Thymus (tissue), 11 donors: ENCODE measurements around the gene BICDL1. TPM values are rescaled to one million over a fixed set of nuclear protein-coding genes. Genes with fewer than 3 reads are reported as not detected.
A peak's percentile ranks its signal among the peaks of the same experiment; 100 is the strongest.

Source experiments
- DNase-seq, 9 donors: peaks; one replicate each; pipeline ENCODE4 v3.0.0-alpha.2; 2013; ENCODE audit warnings: low spot score in 9 of 9, low read depth in 6 of 9, missing footprints in 1 of 9
- H3K27ac ChIP-seq, 2 donors: one replicate each; pipeline ENCODE4 v1.5.1; 2013; ENCODE audit warnings: control low read depth in 1 of 2, low read depth in 1 of 2, low read length in 1 of 2, mild to moderate bottlenecking in 1 of 2, moderate library complexity in 1 of 2
- H3K27me3 ChIP-seq, 2 donors: one replicate each; pipeline ENCODE4 v1.5.1; 2013; ENCODE audit warnings: low read length in 1 of 2; ENCODE audit not compliant: control insufficient read depth in 2 of 2, insufficient read depth in 1 of 2
- H3K36me3 ChIP-seq, 2 donors: one replicate each; pipeline ENCODE4 v1.5.1; 2013; ENCODE audit warnings: low read length in 1 of 2, mild to moderate bottlenecking in 1 of 2, moderate library complexity in 1 of 2; ENCODE audit not compliant: control insufficient read depth in 2 of 2, insufficient read depth in 2 of 2
- H3K4me1 ChIP-seq, 2 donors: one replicate each; pipeline ENCODE4 v1.5.1; 2013; ENCODE audit warnings: low read length in 2 of 2; ENCODE audit not compliant: control insufficient read depth in 2 of 2, insufficient read depth in 2 of 2
- H3K4me3 ChIP-seq, 2 donors: one replicate each; pipeline ENCODE4 v1.5.1; 2013; ENCODE audit warnings: low read length in 2 of 2, control low read depth in 1 of 2, mild to moderate bottlenecking in 1 of 2
- H3K9me3 ChIP-seq, 2 donors: one replicate each; pipeline ENCODE4 v1.5.1; 2013; ENCODE audit warnings: low read length in 1 of 2, mild to moderate bottlenecking in 1 of 2; ENCODE audit not compliant: control insufficient read depth in 2 of 2, insufficient read depth in 1 of 2
- WGBS: extraction: QIAGEN DNeasy Blood & Tissue Kit; methylation state at CpG from one replicate; pipeline ENCODE4 v1.1.7; 2013; 5-methylcytosine and 5-hydroxymethylcytosine counted together
- polyA plus RNA-seq: library from polyadenylated mRNA; stranded (reverse); fragments of 200-250 nt; gene quantifications from one replicate; pipeline ENCODE4 v1.2.3, GENCODE V29; 2013
- total RNA-seq: library from RNA; stranded (reverse); fragments of 120-200 nt; gene quantifications from one replicate; pipeline ENCODE4 v1.2.4, GENCODE V29; 2013
- donor health status: healthy.

Gene BICDL1
- total and polyA plus RNA-seq, 2 donors = 18.7 to 67.6 TPM

DNA sequence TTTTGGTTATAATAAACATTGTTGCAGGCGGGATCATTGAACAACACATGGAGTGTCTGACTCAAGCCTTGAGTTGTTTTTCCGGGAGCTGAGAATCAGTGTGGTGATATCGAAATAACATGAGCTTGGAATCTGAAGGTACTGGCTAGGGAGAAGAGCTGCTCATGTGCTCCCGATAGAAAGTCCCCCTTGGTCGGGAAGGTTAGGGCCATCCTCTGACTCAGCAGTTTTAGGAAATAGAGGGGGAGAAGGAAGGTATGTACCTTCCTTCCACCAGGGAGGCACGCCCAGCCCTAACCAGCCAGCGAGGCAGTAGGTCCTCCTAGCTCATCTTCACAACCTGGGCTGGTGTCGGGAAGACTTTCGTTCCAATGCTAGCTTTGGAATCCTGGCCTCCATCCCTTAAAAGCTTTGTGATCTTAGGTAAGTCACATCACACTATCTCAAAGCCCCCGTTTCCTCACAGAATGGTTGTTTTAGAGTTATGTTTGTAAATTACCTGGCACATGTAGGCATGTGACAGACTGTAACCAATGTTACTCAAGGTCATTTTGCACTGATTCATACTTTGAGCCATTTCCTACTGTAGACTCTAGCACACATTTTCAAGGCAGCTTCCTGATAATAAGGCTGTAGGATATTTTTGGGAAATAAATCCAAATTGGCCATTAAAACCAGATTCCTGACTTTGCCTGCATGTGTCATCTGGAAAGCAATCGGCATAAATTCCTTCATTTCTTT, 129.5 kb downstream of the BICDL1 start:
- no peak overlapping the region for H3K4me3 ChIP-seq

DNA sequence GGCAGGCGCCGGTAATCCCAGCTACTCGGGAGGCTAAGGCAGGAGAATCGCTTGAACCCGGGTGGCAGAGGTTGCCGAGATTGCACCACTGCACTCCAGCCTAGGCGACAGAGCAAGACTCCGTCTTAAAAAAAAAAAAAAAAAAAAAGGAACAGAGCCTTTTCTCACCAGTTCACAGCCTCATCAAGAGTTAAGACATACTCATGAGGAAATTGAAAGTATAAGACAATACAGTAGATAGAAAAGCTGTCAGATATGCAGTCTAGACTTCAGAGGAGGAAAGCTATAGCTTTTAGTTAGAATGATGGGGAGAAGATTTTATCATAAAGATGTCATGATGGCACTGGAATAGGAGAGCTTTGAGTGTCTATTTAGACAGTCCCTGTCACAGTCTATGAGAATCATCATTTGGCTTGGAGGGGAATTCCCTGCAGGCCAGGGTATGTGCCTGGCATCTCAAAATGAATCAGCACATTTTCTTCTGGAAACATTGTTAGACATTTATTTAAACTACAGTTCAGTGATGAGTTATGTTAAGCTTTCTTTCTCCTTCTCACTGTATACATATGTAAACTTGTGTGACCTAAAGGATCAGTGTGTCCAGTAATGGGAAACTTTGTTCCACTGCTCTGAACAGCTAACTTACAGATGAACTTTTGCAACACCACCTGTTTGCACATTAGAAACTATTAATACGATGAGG, 130.4 kb downstream of the BICDL1 start:
- Histone ChIP-seq H3K4me1 (peaks cover 26 to 31% of the 10 kb centered on the region in 2 donors), H3K9me3 (no peaks in the 10 kb centered on the region), H3K4me3 (no peak overlapping the region), H3K27me3 (no peaks in the 10 kb centered on the region), H3K27ac (no peak overlapping the region), H3K36me3 (peaks cover 0 to 5% of the 10 kb centered on the region in 2 donors)
- DNase-seq = no peak
- 92% methylated on average over 9 of the region's 9 CpGs for WGBS

More for the DNA sequence above, 129.5 kb downstream of the BICDL1 start:
- WGBS = 92% methylated on average over 11 of the region's 11 CpGs
- no peaks in the 10 kb centered on the region for H3K27me3 ChIP-seq
- no peaks in the 10 kb centered on the region for H3K9me3 ChIP-seq
- H3K36me3 ChIP-seq = peaks cover 0 to 13% of the 10 kb centered on the region in 2 donors
- peaks cover 26 to 30% of the 10 kb centered on the region in 2 donors for H3K4me1 ChIP-seq
- peak overlapping the region in 1 of 2 donors; percentile 73 for H3K27ac ChIP-seq
- DNase-seq = no peak

DNA sequence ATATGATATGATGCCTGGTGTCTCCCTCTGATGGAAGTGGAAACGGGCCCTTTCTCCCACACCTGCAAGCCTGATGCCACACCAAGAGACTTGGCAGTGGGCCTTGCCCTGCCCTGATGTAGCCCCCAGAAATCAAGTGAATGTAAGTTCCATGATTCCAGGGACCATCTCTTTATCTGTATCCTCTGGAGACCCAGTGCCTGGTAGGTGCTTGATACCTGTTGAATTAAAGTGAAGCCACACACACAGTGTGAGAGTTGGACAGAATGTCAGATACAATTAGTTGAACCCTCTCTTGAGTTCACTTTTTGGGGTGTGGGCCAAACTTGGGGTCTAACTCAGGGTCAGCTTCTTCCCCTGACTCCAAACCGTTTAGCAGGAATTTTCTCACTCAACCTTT, 132.3 kb downstream of the BICDL1 start:
- Histone ChIP-seq H3K27ac (no peak overlapping the region), H3K4me3 (no peak overlapping the region), H3K36me3 (peaks cover 2 to 5% of the 10 kb centered on the region in 2 donors), H3K27me3 (no peaks in the 10 kb centered on the region), H3K9me3 (no peaks in the 10 kb centered on the region), H3K4me1 (peaks cover 13 to 14% of the 10 kb centered on the region in 2 donors)
- 93% methylated on average over 2 of the region's 2 CpGs for WGBS
- DNase-seq = no peak

DNA sequence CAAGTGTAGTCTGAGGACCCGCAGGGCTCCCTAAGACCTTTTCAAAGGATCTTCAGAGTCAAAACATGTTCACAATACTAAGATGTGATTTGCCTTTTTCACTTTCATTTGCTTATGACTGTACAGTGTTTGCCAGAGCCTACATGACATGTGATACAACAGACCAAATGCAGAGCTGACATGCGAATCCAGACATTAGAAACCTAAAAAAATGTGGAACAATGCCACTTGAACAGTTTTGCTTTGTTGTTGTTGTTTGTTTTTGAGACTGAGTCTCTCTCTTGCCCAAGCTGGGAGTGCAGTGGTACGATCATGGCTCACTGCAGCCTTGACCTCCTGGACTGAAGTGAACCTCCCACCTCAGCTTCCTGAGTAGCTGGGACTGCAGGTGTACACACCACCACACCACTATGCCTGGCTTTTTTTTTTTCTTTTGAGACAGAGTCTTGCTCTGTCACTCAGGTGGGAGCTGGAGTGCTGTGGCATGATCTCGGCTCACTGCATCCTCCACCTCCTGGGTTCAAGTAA, 132.8 kb downstream of the BICDL1 start:
- WGBS = 68% methylated on average over 4 of the region's 4 CpGs
- H3K27me3 ChIP-seq = no peaks in the 10 kb centered on the region
- no peak overlapping the region for H3K27ac ChIP-seq
- H3K4me3 ChIP-seq = no peak overlapping the region
- peaks cover 7% of the 10 kb centered on the region in 2 donors for H3K36me3 ChIP-seq
- DNase-seq = no peak
- peaks cover 13 to 14% of the 10 kb centered on the region in 2 donors for H3K4me1 ChIP-seq
- H3K9me3 ChIP-seq = no peaks in the 10 kb centered on the region

DNA sequence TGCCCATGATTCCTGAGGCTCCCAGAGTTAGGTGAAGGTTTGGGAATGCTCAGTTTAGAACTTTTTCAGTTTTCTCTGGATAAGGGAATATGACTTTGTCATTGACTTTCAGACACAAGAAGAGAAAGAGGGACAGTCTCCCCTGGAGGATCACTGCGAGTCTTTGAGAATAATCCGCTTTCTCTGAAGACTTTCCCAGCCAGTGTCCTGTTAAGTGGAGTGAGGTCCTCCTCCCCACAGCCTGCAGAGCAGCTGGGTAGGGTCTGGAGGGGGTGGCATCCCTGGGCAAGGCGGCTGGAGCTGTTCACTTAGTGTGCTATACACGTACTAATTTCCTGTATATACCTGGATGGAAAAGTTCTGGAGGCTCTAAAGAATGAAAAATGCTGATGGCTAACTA, 136.0 kb downstream of the BICDL1 start:
- H3K27me3 ChIP-seq = no peaks in the 10 kb centered on the region
- WGBS = 95% methylated on average over 4 of the region's 4 CpGs
- H3K9me3 ChIP-seq = no peaks in the 10 kb centered on the region
- H3K4me3 ChIP-seq = no peak overlapping the region
- no peak for DNase-seq
- H3K4me1 ChIP-seq = peaks cover 0 to 9% of the 10 kb centered on the region in 2 donors
- H3K27ac ChIP-seq = no peak overlapping the region
- peaks cover 37 to 38% of the 10 kb centered on the region in 2 donors for H3K36me3 ChIP-seq

DNA sequence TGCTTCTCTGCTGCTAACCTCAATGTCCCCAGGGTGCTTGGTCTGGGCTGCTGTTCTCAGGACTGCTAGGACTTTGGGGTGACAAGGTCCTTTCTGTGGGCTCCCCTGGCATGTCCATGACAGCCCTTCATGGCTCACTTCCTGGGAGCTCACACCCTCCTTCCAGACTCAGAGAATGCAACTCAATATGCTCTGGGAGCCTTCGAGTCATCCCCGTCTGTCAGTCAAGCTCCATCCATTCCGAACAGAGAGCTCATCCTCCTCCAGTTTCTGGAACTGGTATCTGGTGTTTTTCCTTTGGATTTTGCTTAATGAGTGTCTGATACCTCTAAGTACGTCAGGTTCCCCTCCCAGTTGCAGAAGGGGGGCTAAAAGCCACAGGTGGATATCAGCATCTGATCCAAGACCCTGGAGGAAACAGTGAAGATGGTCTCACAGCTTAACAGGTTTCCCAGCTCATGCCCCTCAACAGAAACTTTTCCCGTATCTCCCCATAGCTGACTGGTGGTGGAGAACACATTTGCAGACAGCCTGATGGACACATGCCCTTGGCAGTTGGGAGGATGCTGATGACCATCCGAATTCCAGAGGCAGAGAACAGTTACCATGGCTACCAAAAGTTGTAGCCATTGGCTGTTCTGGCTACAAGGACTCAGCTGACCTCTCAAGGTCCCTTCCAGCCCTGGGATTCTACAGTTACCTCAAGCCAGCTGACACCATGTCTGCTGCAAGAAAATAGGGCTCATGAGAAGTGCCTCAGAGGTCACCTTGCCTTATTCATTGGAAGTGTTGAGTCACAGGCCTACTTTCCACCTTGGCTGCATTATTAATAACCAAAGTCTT, 137.0 kb downstream of the BICDL1 start:
- Histone ChIP-seq H3K4me3 (no peak overlapping the region), H3K27me3 (no peaks in the 10 kb centered on the region), H3K27ac (no peak overlapping the region), H3K4me1 (peaks cover 0 to 6% of the 10 kb centered on the region in 2 donors), H3K9me3 (no peaks in the 10 kb centered on the region), H3K36me3 (peaks cover 47 to 48% of the 10 kb centered on the region in 2 donors)
- no peak for DNase-seq
- 97% methylated on average over 6 of the region's 6 CpGs for WGBS

DNA sequence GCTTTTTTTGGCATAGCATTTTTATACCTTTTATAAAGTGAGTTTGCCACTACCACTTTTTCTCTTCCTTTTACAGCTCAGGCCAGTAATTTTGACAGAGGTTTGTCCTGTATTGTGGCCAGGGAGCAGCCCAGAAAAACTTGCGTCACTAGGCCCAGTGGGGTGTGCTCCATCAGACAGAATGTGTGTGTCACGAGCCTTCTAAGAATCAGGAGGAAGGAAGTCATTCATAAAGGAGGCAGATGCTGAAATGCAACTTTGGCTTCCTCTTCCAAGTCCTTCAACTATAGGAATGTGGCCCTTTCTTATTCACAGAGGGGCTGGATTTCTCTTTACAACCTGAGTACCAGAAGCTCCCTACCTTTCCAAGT, 137.6 kb downstream of the BICDL1 start:
- H3K27ac ChIP-seq = no peak overlapping the region
- H3K4me3 ChIP-seq = no peak overlapping the region
- H3K9me3 ChIP-seq = no peaks in the 10 kb centered on the region
- peaks cover 0 to 6% of the 10 kb centered on the region in 2 donors for H3K4me1 ChIP-seq
- H3K36me3 ChIP-seq = peaks cover 53 to 54% of the 10 kb centered on the region in 2 donors
- DNase-seq = no peak
- no peaks in the 10 kb centered on the region for H3K27me3 ChIP-seq
- WGBS = 92% methylated on average over 2 of the region's 2 CpGs

DNA sequence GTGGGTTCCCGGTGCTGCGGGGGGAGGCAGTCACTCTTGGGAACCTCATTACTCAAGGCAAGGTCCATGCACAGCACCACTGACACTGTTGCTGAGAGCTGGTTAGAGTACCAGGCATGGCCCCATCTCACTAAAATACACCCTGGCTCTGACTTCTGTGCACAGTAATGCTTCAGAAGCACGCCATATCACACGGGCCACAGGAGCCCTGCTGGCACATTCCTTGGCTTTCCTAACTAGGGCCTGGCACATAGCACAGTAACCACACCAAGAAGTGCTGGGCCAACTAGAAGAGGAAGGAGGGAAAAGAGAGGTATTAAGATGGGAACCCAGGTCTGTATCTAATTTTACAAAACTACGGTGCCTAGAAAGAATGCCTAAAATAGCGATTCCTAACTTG, 141.0 kb downstream of the BICDL1 start:
- H3K9me3 ChIP-seq = no peaks in the 10 kb centered on the region
- no peak for DNase-seq
- no peaks in the 10 kb centered on the region for H3K27me3 ChIP-seq
- H3K4me3 ChIP-seq = no peak overlapping the region
- 98% methylated on average over 6 of the region's 6 CpGs for WGBS
- H3K36me3 ChIP-seq = peaks cover 87% of the 10 kb centered on the region in 2 donors
- H3K27ac ChIP-seq = no peak overlapping the region
- H3K4me1 ChIP-seq = no peaks in the 10 kb centered on the region
